H1 (cell line): ENCODE results near the gene SLIT3. TPM values are rescaled to one million over a fixed set of nuclear protein-coding genes. Genes with fewer than 3 reads are reported as not detected.

Experiments used
- CTCF ChIA-PET: fragments of 300-600 bp; sonication (Branson Sonifier 250); formaldehyde crosslinking; loops from one replicate; lab custom pipeline; 2021; ENCODE audit not compliant: partially characterized antibody; lab: Charles Lee
- POLR2A ChIA-PET: fragments of 300-600 bp; sonication (Branson Sonifier 250); formaldehyde crosslinking; loops from one replicate; lab custom pipeline; 2021; ENCODE audit warnings: inconsistent platforms; ENCODE audit not compliant: partially characterized antibody; lab: Charles Lee
- DNase-seq, 2 experiments: peaks; one replicate each; pipeline versions ENCODE4 v3.0.0 to v3.0.0-alpha.2; 2010 to 2022; ENCODE audit warnings: low spot score in 2 of 2, low read depth in 1 of 2, mixed read lengths in 1 of 2
- FAIRE-seq: peaks from 2 replicates; lab custom pipeline; 2011; peaks lifted over from hg19 to GRCh38; lab: Jason Lieb, UNC
- H2AFZ ChIP-seq: 2 replicates; pipeline ENCODE4 v1.8.1; 2012; ENCODE audit warnings: low read length, inconsistent platforms
- H2AK5ac ChIP-seq: 2 replicates; pipeline ENCODE4 v1.6.1; 2013; ENCODE audit warnings: low read depth, low read length
- H2BK120ac ChIP-seq: replicated peaks from 2 replicates; pipeline ENCODE3; 2013; ENCODE audit warnings: low read depth, low read length, inconsistent platforms
- H2BK12ac ChIP-seq: 2 replicates; pipeline ENCODE4 v1.6.1; 2013; ENCODE audit warnings: low read depth, low read length
- H2BK15ac ChIP-seq: 2 replicates; pipeline ENCODE4 v1.6.1; 2013; ENCODE audit warnings: low read length
- H2BK20ac ChIP-seq: 2 replicates; pipeline ENCODE4 v1.6.1; 2013; ENCODE audit warnings: low read length
- H2BK5ac ChIP-seq: 2 replicates; pipeline ENCODE4 v1.6.1; 2013; ENCODE audit warnings: low read depth, low read length
- H3K14ac ChIP-seq: 2 replicates; pipeline ENCODE4 v1.6.1; 2013; ENCODE audit warnings: inconsistent platforms; ENCODE audit not compliant: insufficient read length
- H3K18ac ChIP-seq: 2 replicates; pipeline ENCODE4 v1.6.1; 2013; ENCODE audit warnings: low read length; ENCODE audit errors: extremely low read depth
- H3K23ac ChIP-seq: 2 replicates; pipeline ENCODE4 v1.6.1; 2013; ENCODE audit warnings: inconsistent platforms; ENCODE audit not compliant: insufficient read length
- H3K23me2 ChIP-seq: 2 replicates; pipeline ENCODE4 v1.6.1; 2013; ENCODE audit warnings: low read depth, low read length
- H3K27ac ChIP-seq: 2 replicates; pipeline ENCODE4 v1.6.1; 2011; ENCODE audit warnings: low read depth, low read length, inconsistent platforms
- H3K27me3 ChIP-seq, 4 experiments: replicated peaks in 1 of 4; 1 replicate in 1 of 4; 2 replicates in 3 of 4; pipeline versions ENCODE4 v1.6.1 to v1.8.1; 2011 to 2013; ENCODE audit warnings: low read length in 3 of 4, mild to moderate bottlenecking in 3 of 4, inconsistent platforms in 2 of 4, mixed read lengths in 2 of 4, moderate library complexity in 1 of 4; ENCODE audit not compliant: control insufficient read depth in 3 of 4, insufficient read depth in 3 of 4; ENCODE audit errors: extremely low read depth in 1 of 4
- H3K36me3 ChIP-seq, 4 experiments: 2 replicates each; pipeline versions ENCODE4 v1.6.1 to v1.8.1; 2011 to 2013; ENCODE audit warnings: mild to moderate bottlenecking in 4 of 4, low read length in 3 of 4, moderate library complexity in 2 of 4, control low read depth in 1 of 4, inconsistent platforms in 1 of 4; ENCODE audit not compliant: insufficient read depth in 4 of 4, control insufficient read depth in 2 of 4
- H3K4ac ChIP-seq: replicated peaks from 2 replicates; pipeline ENCODE3; 2013; ENCODE audit warnings: low read length, low read depth, mixed read lengths, inconsistent platforms; ENCODE audit not compliant: insufficient read length
- H3K4me1 ChIP-seq, 4 experiments: replicated peaks in 1 of 4; 1 replicate in 1 of 4; 2 replicates in 3 of 4; pipeline versions ENCODE4 v1.6.1 to v1.8.1; 2011 to 2013; ENCODE audit warnings: low read length in 3 of 4, inconsistent platforms in 2 of 4, mixed read lengths in 1 of 4; ENCODE audit not compliant: insufficient read depth in 4 of 4, control insufficient read depth in 3 of 4
- H3K4me2 ChIP-seq, 2 experiments: 2 replicates each; pipeline versions ENCODE4 v1.6.1 to v1.8.1; 2011 to 2013; ENCODE audit warnings: low read depth in 2 of 2, low read length in 2 of 2, control low read depth in 1 of 2, inconsistent platforms in 1 of 2, mild to moderate bottlenecking in 1 of 2; ENCODE audit not compliant: insufficient read depth in 1 of 2
- H3K4me3 ChIP-seq, 4 experiments: fragments of 200-600, 300-600 bp in 1 of 4; sonication (generic), shearing (Covaris generic), sonication (Bioruptor Twin) in 1 of 4; 2 replicates each; pipeline versions ENCODE4 v1.5.1 to v1.8.1; 2011 to 2016; ENCODE audit warnings: low read length in 4 of 4, low read depth in 3 of 4, control low read depth in 2 of 4, inconsistent platforms in 2 of 4, mild to moderate bottlenecking in 2 of 4, mixed read lengths in 1 of 4, moderate library complexity in 1 of 4; ENCODE audit not compliant: insufficient read depth in 2 of 4; ENCODE audit errors: extremely low read depth in 1 of 4
- H3K56ac ChIP-seq: replicated peaks from 2 replicates; pipeline ENCODE3; 2013; ENCODE audit warnings: low read depth, mild to moderate bottlenecking, mixed read lengths, low read length, inconsistent platforms; ENCODE audit not compliant: insufficient read length
- H3K79me1 ChIP-seq: 2 replicates; pipeline ENCODE4 v1.6.1; 2013; ENCODE audit warnings: low read depth, low read length, control low read depth
- H3K79me2 ChIP-seq, 2 experiments: 2 replicates each; pipeline versions ENCODE4 v1.6.1 to v1.8.1; 2012 to 2013; ENCODE audit warnings: low read length in 2 of 2, mild to moderate bottlenecking in 2 of 2, inconsistent platforms in 1 of 2; ENCODE audit not compliant: insufficient read depth in 2 of 2, control insufficient read depth in 1 of 2
- H3K9ac ChIP-seq, 4 experiments: replicated peaks in 1 of 4; 1 replicate in 1 of 4; 2 replicates in 3 of 4; pipeline versions ENCODE4 v1.6.1 to v1.8.1; 2011 to 2013; ENCODE audit warnings: low read depth in 3 of 4, low read length in 3 of 4, control low read depth in 2 of 4, mild to moderate bottlenecking in 2 of 4, moderate library complexity in 2 of 4, inconsistent platforms in 1 of 4; ENCODE audit errors: extremely low read depth in 1 of 4
- H3K9me3 ChIP-seq, 2 experiments: 2 replicates each; pipeline versions ENCODE4 v1.6.1 to v1.8.1; 2012 to 2013; ENCODE audit warnings: mild to moderate bottlenecking in 2 of 2, moderate library complexity in 2 of 2, control low read depth in 1 of 2, inconsistent platforms in 1 of 2, low read depth in 1 of 2, low read length in 1 of 2, mixed read lengths in 1 of 2; ENCODE audit not compliant: insufficient read depth in 2 of 2
- H4K20me1 ChIP-seq, 2 experiments: replicated peaks in 1 of 2; 2 replicates each; pipeline versions ENCODE3 to v1.8.1; 2011 to 2013; ENCODE audit warnings: inconsistent platforms in 2 of 2, low read length in 2 of 2, mild to moderate bottlenecking in 1 of 2; ENCODE audit not compliant: insufficient read depth in 2 of 2, control insufficient read depth in 1 of 2
- H4K5ac ChIP-seq: 2 replicates; pipeline ENCODE4 v1.6.1; 2013; ENCODE audit warnings: low read length, low read depth, mixed read lengths, inconsistent platforms; ENCODE audit not compliant: insufficient read length
- H4K8ac ChIP-seq: 2 replicates; pipeline ENCODE4 v1.8.0; 2013; ENCODE audit warnings: mild to moderate bottlenecking, moderate library complexity, low read length, inconsistent platforms; ENCODE audit not compliant: insufficient read depth; ENCODE audit errors: extremely low read depth
- H4K91ac ChIP-seq: replicated peaks from 2 replicates; pipeline ENCODE3; 2013; ENCODE audit warnings: low read length, mixed read lengths, inconsistent platforms; ENCODE audit not compliant: insufficient read length
- CEBPB ChIP-seq: IDR thresholded peaks from 2 replicates; pipeline ENCODE4 v1.6.1; 2012; ENCODE audit warnings: low read depth, low read length
- GABPA ChIP-seq: IDR thresholded peaks from 2 replicates; pipeline ENCODE4 v1.6.1; 2011; ENCODE audit warnings: mild to moderate bottlenecking, low read length, moderate library complexity, borderline replicate concordance; ENCODE audit not compliant: insufficient read depth
- KDM1A ChIP-seq: fragments of 200-600, 300-600 bp; sonication (generic); IDR thresholded peaks from 2 replicates; pipeline ENCODE4 v1.7.1; 2016; ENCODE audit warnings: mild to moderate bottlenecking, low read length, borderline replicate concordance
- KDM4A ChIP-seq: IDR thresholded peaks from one replicate; pipeline ENCODE4 v1.7.1; 2012; ENCODE audit warnings: low read depth, mild to moderate bottlenecking, moderate library complexity, low read length, inconsistent platforms; ENCODE audit not compliant: severe bottlenecking
- POU5F1 ChIP-seq: IDR thresholded peaks from 2 replicates; pipeline ENCODE4 v1.6.1; 2011; ENCODE audit warnings: low read depth, mild to moderate bottlenecking, low read length, moderate library complexity
- SIN3A ChIP-seq, 2 experiments: IDR thresholded peaks in 1 of 2; conservative IDR thresholded peaks in 1 of 2; 2 replicates each; pipeline ENCODE4 v1.6.1; 2011 to 2012; ENCODE audit warnings: low read length in 2 of 2, improper control_type of control experiment in 1 of 2, low read depth in 1 of 2, mild to moderate bottlenecking in 1 of 2
- SIX5 ChIP-seq: IDR thresholded peaks from 2 replicates; pipeline ENCODE4 v1.6.1; 2011; ENCODE audit warnings: mild to moderate bottlenecking, low read depth, low read length
- TAF1 ChIP-seq: IDR thresholded peaks from 2 replicates; pipeline ENCODE4 v1.6.1; 2011; ENCODE audit warnings: mild to moderate bottlenecking, low read depth, low read length
- TEAD4 ChIP-seq: IDR thresholded peaks from 2 replicates; pipeline ENCODE4 v1.6.1; 2012; ENCODE audit warnings: low read depth, low read length, inconsistent platforms, mixed read lengths
- USF2 ChIP-seq: IDR thresholded peaks from 2 replicates; pipeline ENCODE4 v1.6.1; 2011; ENCODE audit warnings: low read length, improper control_type of control experiment
- ZNF274 ChIP-seq: IDR thresholded peaks from 2 replicates; pipeline ENCODE4 v1.7.0; 2012; ENCODE audit warnings: low read length, borderline replicate concordance; ENCODE audit errors: extremely low read depth
- WGBS, 2 experiments: shearing (Covaris generic) in 1 of 2; methylation state at CpG; one replicate each; pipeline versions ENCODE4 v1.1.6 to v1.1.7; 2013 to 2015; ENCODE audit warnings: low lambda C conversion rate in 2 of 2, mixed read lengths in 2 of 2, inconsistent platforms in 1 of 2, low coverage in 1 of 2, missing lambda C conversion rate in 1 of 2; ENCODE audit not compliant: insufficient replicate concordance in 2 of 2, insufficient coverage in 1 of 2, insufficient read length in 1 of 2; ENCODE audit errors: extremely low coverage in 1 of 2, missing lambda C conversion rate in 1 of 2; 5-methylcytosine and 5-hydroxymethylcytosine counted together
- polyA plus RNA-seq, 7 experiments: library from polyadenylated mRNA; depleted of rRNA in 3 of 7; stranded (reverse) in 5 of 7; unstranded in 2 of 7; fragments of >200 nt in 5 of 7; fragments of 200-250 nt in 2 of 7; gene quantifications; 1 replicate in 5 of 7; 2 replicates in 1 of 7; 4 replicates in 1 of 7; pipeline versions ENCODE4 v1.2.1 to v1.2.3, GENCODE V29; 2011 to 2013; ENCODE audit warnings: missing spikeins in 2 of 7, mixed read lengths in 2 of 7
- total RNA-seq: library from RNA; stranded (reverse); fragmentation: NEBNext Ultra II Directional; extraction: Animal tissue kit (Norgen Biotek cat#: 25700); gene quantifications from 2 replicates; pipeline ENCODE4 v1.2.1, GENCODE V29; 2021
- TF ChIP-seq, protein P1 (sequence below): IDR thresholded peaks from 2 replicates; pipeline ENCODE4 v1.6.1; 2012; ENCODE audit warnings: inconsistent platforms
- TF ChIP-seq, protein P2 (sequence below): IDR thresholded peaks from 2 replicates; pipeline ENCODE4 v1.6.1; 2012; ENCODE audit warnings: inconsistent platforms

The SLIT3 gene
- total and polyA plus RNA-seq, 2 of the 8 experiments (the other 6 are each of a cell fraction or from before 2014, with no cell fraction given) = 1.1 to 1.2 TPM

DNA sequence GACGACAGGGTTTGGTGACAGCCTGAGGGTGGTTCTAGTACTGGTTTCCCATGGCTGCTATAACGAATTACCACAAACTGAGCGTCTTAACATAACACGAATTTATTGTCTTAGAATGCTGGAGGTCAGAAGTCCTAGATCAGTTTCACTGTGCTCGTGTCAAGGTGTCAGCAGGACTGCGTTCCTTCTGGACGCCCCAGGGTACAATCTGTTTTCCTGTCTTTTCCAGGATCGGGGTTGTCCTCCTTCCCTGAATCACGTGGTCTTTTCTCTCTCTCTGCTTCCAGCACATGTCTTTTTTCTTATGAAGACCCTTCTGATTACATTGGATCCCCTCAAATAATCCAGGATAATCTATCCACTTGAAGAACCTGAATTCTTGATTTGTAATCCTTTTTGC, 430.0 kb downstream of the SLIT3 start:
- 83% methylated on average over 9 of the region's 9 CpGs; no CpG with 5 or more reads in 1 of the 2 experiments for WGBS, 2 experiments
- H2BK5ac ChIP-seq = no peak overlapping the region
- H2BK12ac ChIP-seq = no peak overlapping the region
- H3K9me3 ChIP-seq = no peaks in the 10 kb centered on the region
- H3K36me3 ChIP-seq = no peaks in the 10 kb centered on the region
- peaks cover 0 to 1% (median 0%) of the 10 kb centered on the region in 4 experiments; a peak in 1 of 7 replicates for H3K27me3 ChIP-seq
- no peak overlapping the region for H3K4ac ChIP-seq
- H3K18ac ChIP-seq = no peak overlapping the region
- peaks cover 2 to 4% (median 3%) of the 10 kb centered on the region in 4 experiments; a peak in 6 of 7 replicates for H3K4me1 ChIP-seq
- no peak overlapping the region for H3K9ac ChIP-seq
- H3K23me2 ChIP-seq = peaks cover 2% of the 10 kb centered on the region; the same call in 1 of the 2 replicates
- H2AFZ ChIP-seq = no peak overlapping the region
- H3K27ac ChIP-seq = no peak overlapping the region
- no peak overlapping the region for H4K5ac ChIP-seq
- no peak for FAIRE-seq
- H2BK20ac ChIP-seq = no peak overlapping the region
- no peaks in the 10 kb centered on the region for H4K20me1 ChIP-seq
- H3K4me3 ChIP-seq = no peak overlapping the region
- no peak overlapping the region for H4K8ac ChIP-seq
- ChIA-PET POLR2A (no interaction called here), CTCF (no interaction called here)
- H2BK15ac ChIP-seq = no peak overlapping the region
- H4K91ac ChIP-seq = no peak overlapping the region
- H3K23ac ChIP-seq = no peak overlapping the region
- DNase-seq = no peak
- no peak overlapping the region for H2BK120ac ChIP-seq
- H3K4me2 ChIP-seq = no peak overlapping the region
- H3K14ac ChIP-seq = no peak overlapping the region
- H3K79me1 ChIP-seq = no peaks in the 10 kb centered on the region
- no peaks in the 10 kb centered on the region for H3K79me2 ChIP-seq
- no peak overlapping the region for H2AK5ac ChIP-seq
- no peak overlapping the region for H3K56ac ChIP-seq
- TF ChIP-seq, protein P1, sequence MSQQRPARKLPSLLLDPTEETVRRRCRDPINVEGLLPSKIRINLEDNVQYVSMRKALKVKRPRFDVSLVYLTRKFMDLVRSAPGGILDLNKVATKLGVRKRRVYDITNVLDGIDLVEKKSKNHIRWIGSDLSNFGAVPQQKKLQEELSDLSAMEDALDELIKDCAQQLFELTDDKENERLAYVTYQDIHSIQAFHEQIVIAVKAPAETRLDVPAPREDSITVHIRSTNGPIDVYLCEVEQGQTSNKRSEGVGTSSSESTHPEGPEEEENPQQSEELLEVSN = no peak
- TF ChIP-seq SIX5 = no peak
- no peak for TF ChIP-seq KDM1A
- TF ChIP-seq ZNF274 = no peak
- TF ChIP-seq, protein P2, sequence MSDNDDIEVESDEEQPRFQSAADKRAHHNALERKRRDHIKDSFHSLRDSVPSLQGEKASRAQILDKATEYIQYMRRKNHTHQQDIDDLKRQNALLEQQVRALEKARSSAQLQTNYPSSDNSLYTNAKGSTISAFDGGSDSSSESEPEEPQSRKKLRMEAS = no peak
- TF ChIP-seq USF2 = no peak
- no peak for TF ChIP-seq TAF1
- no peak for TF ChIP-seq TEAD4
- TF ChIP-seq GABPA = no peak
- TF ChIP-seq KDM4A = no peak
- no peak for TF ChIP-seq POU5F1
- TF ChIP-seq CEBPB = no peak
- TF ChIP-seq SIN3A (conservative IDR thresholded peaks at IDR 0.05 in 1 of 2, IDR thresholded peaks at IDR 0.05 in 1 of 2; ENCODE audit: low read depth in 1 of 2, low read length in 2 of 2) = no peak
